B cell (primary cell): ENCODE data around the gene RARB. TPM values are rescaled to one million over a fixed set of nuclear protein-coding genes. Genes with fewer than 3 reads are reported as not detected.

ENCODE experiments used
- ATAC-seq: fragments of 200-7000 bp; cut with Tn5 transposase; one replicate; pipeline ENCODE4 v1.10.0; 2021; ENCODE audit warnings: low read depth, mild to moderate bottlenecking, moderate number of reproducible peaks, moderate library complexity
- CTCF ChIA-PET: fragments of 350-600 bp; sonication (Branson Sonifier 250); formaldehyde crosslinking; loops from one replicate; lab custom pipeline; 2021; ENCODE audit warnings: antibody characterized with exemption, inconsistent platforms; lab: Charles Lee
- POLR2A ChIA-PET: fragments of 350-600 bp; sonication (Branson Sonifier 250); formaldehyde crosslinking; loops from one replicate; lab custom pipeline; 2021; ENCODE audit warnings: antibody characterized with exemption; lab: Charles Lee
- DNase-seq: peaks from one replicate; pipeline ENCODE4 v3.0.0; 2013
- H2AFZ ChIP-seq: 2 replicates; pipeline ENCODE4 v1.6.1; 2012; ENCODE audit warnings: mild to moderate bottlenecking, low read depth, low read length; ENCODE audit not compliant: insufficient read depth, poor library complexity, severe bottlenecking
- H3K27ac ChIP-seq, 2 donors: 1 replicate in 1 of 2; 2 replicates in 1 of 2; pipeline ENCODE4 v1.5.1; 2012 to 2013; ENCODE audit warnings: low read length in 2 of 2, mild to moderate bottlenecking in 2 of 2, moderate library complexity in 1 of 2
- H3K27me3 ChIP-seq, 4 experiments: fragments of 200-600 bp in 1 of 4; sonication (generic) in 1 of 4; replicated peaks in 1 of 4; 1 replicate in 2 of 4; 2 replicates in 2 of 4; pipeline versions ENCODE4 v1.6.1 to v1.7.0; 2013 to 2016; ENCODE audit warnings: low read length in 3 of 4, mild to moderate bottlenecking in 2 of 4, mixed read lengths in 1 of 4, moderate library complexity in 1 of 4; ENCODE audit not compliant: insufficient read depth in 4 of 4, control insufficient read depth in 3 of 4; ENCODE audit errors: control extremely low read depth in 1 of 4
- H3K36me3 ChIP-seq, 2 experiments: replicated peaks in 1 of 2; 1 replicate in 1 of 2; 2 replicates in 1 of 2; pipeline versions ENCODE4 v1.6.1 to v1.7.1; 2013; ENCODE audit warnings: low read length in 1 of 2; ENCODE audit not compliant: insufficient read depth in 2 of 2, control insufficient read depth in 1 of 2; ENCODE audit errors: control extremely low read depth in 1 of 2, extremely low read depth in 1 of 2
- H3K4me1 ChIP-seq, 2 donors: fragments of 200-600 bp in 1 of 2; sonication (generic) in 1 of 2; 1 replicate in 1 of 2; 2 replicates in 1 of 2; pipeline versions ENCODE4 v1.5.1 to v1.6.1; 2013 to 2017; ENCODE audit warnings: low read length in 2 of 2; ENCODE audit not compliant: control insufficient read depth in 2 of 2, insufficient read depth in 2 of 2
- H3K4me2 ChIP-seq: replicated peaks from 2 replicates; pipeline ENCODE3; 2012; ENCODE audit warnings: mild to moderate bottlenecking, low read depth, low read length; ENCODE audit not compliant: poor library complexity, severe bottlenecking
- H3K4me3 ChIP-seq, 5 experiments: fragments of 200-600 bp in 1 of 5; sonication (generic) in 1 of 5; 1 replicate in 3 of 5; 2 replicates in 2 of 5; pipeline versions ENCODE4 v1.5.1 to v1.7.0; 2011 to 2016; ENCODE audit warnings: low read length in 4 of 5, mild to moderate bottlenecking in 4 of 5, low read depth in 2 of 5, control low read depth in 1 of 5, moderate library complexity in 1 of 5; ENCODE audit not compliant: insufficient read depth in 1 of 5; ENCODE audit errors: control extremely low read depth in 1 of 5, extremely low read depth in 1 of 5
- H3K79me2 ChIP-seq: fragments of 200-600 bp; sonication (generic); one replicate; pipeline ENCODE4 v1.6.0; 2016; ENCODE audit warnings: low read length; ENCODE audit not compliant: control insufficient read depth, insufficient read depth
- H3K9ac ChIP-seq: fragments of 200-600 bp; sonication (generic); 2 replicates; pipeline ENCODE4 v1.6.1; 2017; ENCODE audit warnings: mild to moderate bottlenecking, low read length, moderate library complexity
- H3K9me3 ChIP-seq, 3 donors: one replicate each; pipeline versions ENCODE4 v1.6.1 to v1.7.1; 2013; ENCODE audit warnings: low read length in 2 of 3; ENCODE audit not compliant: control insufficient read depth in 2 of 3, insufficient read depth in 1 of 3; ENCODE audit errors: control extremely low read depth in 1 of 3
- H4K20me1 ChIP-seq: 2 replicates; pipeline ENCODE4 v1.6.0; 2012; ENCODE audit warnings: mild to moderate bottlenecking, low read length; ENCODE audit not compliant: insufficient read depth, control insufficient read depth, poor library complexity, severe bottlenecking
- H3K27ac Mint-ChIP-seq: one replicate; pipeline ENCODE4 v1.8.0; 2021; ENCODE audit warnings: mixed read lengths
- H3K27me3 Mint-ChIP-seq: one replicate; pipeline ENCODE4 v1.8.0; 2021; ENCODE audit warnings: mixed read lengths
- H3K4me1 Mint-ChIP-seq: one replicate; pipeline ENCODE4 v1.8.0; 2021; ENCODE audit warnings: mixed read lengths
- H3K4me3 Mint-ChIP-seq: one replicate; pipeline ENCODE4 v1.8.0; 2021; ENCODE audit warnings: mixed read lengths
- H3K9me3 Mint-ChIP-seq: one replicate; pipeline ENCODE4 v1.8.0; 2022; ENCODE audit warnings: mixed read lengths; ENCODE audit not compliant: insufficient read depth
- EZH2 ChIP-seq: IDR thresholded peaks from 2 replicates; pipeline ENCODE4 v1.6.1; 2012; ENCODE audit warnings: borderline replicate concordance, low read depth, mild to moderate bottlenecking, moderate library complexity, low read length; ENCODE audit not compliant: insufficient read depth, poor library complexity, severe bottlenecking
- WGBS: methylation state at CpG from one replicate; pipeline ENCODE4 v1.1.5; 2013; ENCODE audit warnings: missing lambda C conversion rate; ENCODE audit not compliant: insufficient coverage; 5-methylcytosine and 5-hydroxymethylcytosine counted together
- intact Hi-C: fragments of 100-400 bp; cut with micrococcal nuclease; formaldehyde crosslinking; loops from one replicate; pipeline ENCODE4 v1.10.0; 2022
- polyA plus RNA-seq: library from polyadenylated mRNA; depleted of rRNA; stranded (reverse); fragments of >200 nt; gene quantifications from 2 replicates; pipeline ENCODE4 v1.2.3, GENCODE V29; 2012
- total RNA-seq, 2 donors: library from RNA; stranded (reverse); fragments of 120-200 nt in 1 of 2; gene quantifications; 1 replicate in 1 of 2; 2 replicates in 1 of 2; pipeline versions ENCODE4 v1.2.3 to v1.2.4, GENCODE V29; 2013 to 2022
- TF ChIP-seq, protein P1 (sequence below): fragments of 200-600 bp; IDR thresholded peaks from one replicate; pipeline ENCODE4 v1.8.0; 2022; ENCODE audit warnings: antibody characterized with exemption, mild to moderate bottlenecking

The RARB gene
- total and polyA plus RNA-seq, 2 donors (not counting 1 experiment from before 2014, with no cell fraction given): not detected

DNA sequence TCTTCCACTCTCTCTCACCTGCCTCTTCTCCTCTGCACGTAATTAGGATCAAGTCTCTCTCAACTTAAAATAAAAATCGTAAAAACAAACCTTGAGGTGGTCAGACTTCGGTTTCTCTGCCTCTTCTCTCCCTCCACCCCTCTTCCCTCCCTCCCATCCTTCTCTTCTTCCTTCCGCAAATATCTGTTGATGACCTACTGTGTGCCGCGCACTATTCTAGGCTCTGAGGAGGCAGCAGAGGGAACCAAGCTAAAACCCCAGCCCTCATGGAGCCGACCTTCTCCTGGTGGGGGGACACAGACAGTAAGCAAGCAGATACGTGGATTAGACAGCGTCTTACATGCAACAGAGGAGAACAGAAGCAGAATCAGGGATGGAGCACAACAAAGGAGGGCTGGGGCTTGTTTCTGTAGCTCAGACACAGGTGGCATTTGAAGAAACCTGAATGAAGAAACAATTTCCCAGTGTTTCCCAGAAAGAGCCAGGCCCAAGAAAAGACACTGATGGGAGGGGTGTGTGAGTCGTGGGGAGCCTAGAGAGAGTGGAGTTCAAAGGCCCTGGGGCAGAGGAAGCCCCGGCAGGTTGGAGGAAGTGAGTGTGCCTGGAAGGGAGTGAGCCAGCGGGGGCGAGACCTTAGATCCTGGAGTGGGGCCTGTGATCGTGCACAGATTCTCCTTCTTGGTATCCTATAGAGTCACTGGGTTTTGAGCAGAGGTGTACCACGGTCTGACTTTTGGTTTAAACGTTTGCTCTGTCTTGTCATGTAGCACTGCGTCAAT, 156.1 kb downstream of the RARB start:
- Histone ChIP-seq H3K79me2 (no peaks in the 10 kb centered on the region), H3K9ac (no peak overlapping the region), H3K9me3 (no peaks in the 10 kb centered on the region), H3K4me3 (no peak overlapping the region), H3K27ac (no peak overlapping the region), H3K27me3 (no peaks in the 10 kb centered on the region), H3K36me3 (no peaks in the 10 kb centered on the region), H4K20me1 (no peaks in the 10 kb centered on the region), H3K4me2 (no peak overlapping the region), H3K4me1 (no peaks in the 10 kb centered on the region), H2AFZ (no peak overlapping the region)
- DNase-seq (no peak), ATAC-seq (no peak)
- ChIA-PET CTCF (no interaction called here), POLR2A (no interaction called here)
- Mint-ChIP-seq H3K4me1 (no peaks in the 10 kb centered on the region), H3K9me3 (no peaks in the 10 kb centered on the region), H3K27me3 (peaks cover 5% of the 10 kb centered on the region), H3K4me3 (no peak overlapping the region), H3K27ac (no peak overlapping the region)
- intact Hi-C loops: no loop called here
- WGBS: 91% methylated on average over 15 of the region's 17 CpGs
- TF ChIP-seq, protein P1, sequence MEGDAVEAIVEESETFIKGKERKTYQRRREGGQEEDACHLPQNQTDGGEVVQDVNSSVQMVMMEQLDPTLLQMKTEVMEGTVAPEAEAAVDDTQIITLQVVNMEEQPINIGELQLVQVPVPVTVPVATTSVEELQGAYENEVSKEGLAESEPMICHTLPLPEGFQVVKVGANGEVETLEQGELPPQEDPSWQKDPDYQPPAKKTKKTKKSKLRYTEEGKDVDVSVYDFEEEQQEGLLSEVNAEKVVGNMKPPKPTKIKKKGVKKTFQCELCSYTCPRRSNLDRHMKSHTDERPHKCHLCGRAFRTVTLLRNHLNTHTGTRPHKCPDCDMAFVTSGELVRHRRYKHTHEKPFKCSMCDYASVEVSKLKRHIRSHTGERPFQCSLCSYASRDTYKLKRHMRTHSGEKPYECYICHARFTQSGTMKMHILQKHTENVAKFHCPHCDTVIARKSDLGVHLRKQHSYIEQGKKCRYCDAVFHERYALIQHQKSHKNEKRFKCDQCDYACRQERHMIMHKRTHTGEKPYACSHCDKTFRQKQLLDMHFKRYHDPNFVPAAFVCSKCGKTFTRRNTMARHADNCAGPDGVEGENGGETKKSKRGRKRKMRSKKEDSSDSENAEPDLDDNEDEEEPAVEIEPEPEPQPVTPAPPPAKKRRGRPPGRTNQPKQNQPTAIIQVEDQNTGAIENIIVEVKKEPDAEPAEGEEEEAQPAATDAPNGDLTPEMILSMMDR: no peak

DNA sequence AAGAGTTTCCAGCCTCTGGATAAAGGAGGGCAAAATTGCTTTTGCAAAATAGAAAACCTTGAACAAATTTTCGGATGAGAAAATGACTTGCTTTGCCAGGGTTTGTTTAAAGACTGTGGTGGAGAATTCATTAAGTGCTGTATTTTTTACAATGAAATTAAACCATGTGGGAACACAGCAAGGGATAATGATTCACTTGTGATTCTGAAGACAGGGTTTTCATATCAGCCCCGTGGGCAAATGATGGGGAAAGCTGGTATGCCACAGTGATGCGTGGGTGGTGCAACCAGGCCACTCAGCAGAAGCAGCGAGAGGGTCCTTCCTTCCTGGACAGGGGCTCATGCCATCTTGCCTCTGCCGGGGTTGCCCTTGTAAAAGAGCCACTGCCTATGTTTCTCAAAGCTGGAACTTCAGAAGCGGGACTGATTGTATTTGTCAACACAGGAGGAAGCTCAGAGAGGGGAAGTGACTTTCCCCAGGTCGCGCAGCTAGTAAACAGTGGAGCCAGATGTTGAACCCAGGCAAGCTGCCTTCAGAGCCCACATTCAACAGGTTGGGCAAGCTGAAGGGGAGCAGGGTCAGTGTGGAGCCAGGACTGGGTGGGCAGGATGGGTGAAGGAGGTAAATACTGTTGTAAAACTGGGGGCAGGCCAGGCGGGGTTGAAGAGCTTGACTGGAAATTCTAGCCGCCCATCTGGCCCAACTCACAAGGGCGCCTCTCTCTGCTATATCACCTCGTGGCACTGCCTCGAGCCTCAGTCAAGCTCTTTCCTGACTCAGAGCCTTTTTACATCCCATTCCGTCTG, 157.5 kb downstream of the RARB start:
- H3K9me3 Mint-ChIP-seq: no peaks in the 10 kb centered on the region
- no peak overlapping the region for H3K27ac Mint-ChIP-seq
- H3K4me2 ChIP-seq: no peak overlapping the region
- no peaks in the 10 kb centered on the region for H4K20me1 ChIP-seq
- H3K79me2 ChIP-seq: no peaks in the 10 kb centered on the region
- H3K27me3 Mint-ChIP-seq: peaks cover 5% of the 10 kb centered on the region
- intact Hi-C loops: no loop called here
- 91% methylated on average over 14 of the region's 14 CpGs for WGBS
- no peak overlapping the region for H2AFZ ChIP-seq
- ChIA-PET CTCF (interaction anchor here (1.1 to 1.5 kb wide), 2 partner anchors 8 to 10 kb away, joined by 3 to 4 read pairs; no protein-coding TSS in a partner anchor), POLR2A (no interaction called here)
- no peak overlapping the region for H3K4me3 Mint-ChIP-seq
- TF ChIP-seq EZH2: no peak
- TF ChIP-seq, protein P1: no peak
- no peaks in the 10 kb centered on the region for H3K4me1 ChIP-seq
- no peaks in the 10 kb centered on the region for H3K27me3 ChIP-seq
- H3K27ac ChIP-seq: no peak overlapping the region
- no peaks in the 10 kb centered on the region for H3K4me1 Mint-ChIP-seq
- no peaks in the 10 kb centered on the region for H3K36me3 ChIP-seq
- H3K9me3 ChIP-seq: no peaks in the 10 kb centered on the region
- ATAC-seq: no peak
- DNase-seq: no peak
- no peak overlapping the region for H3K4me3 ChIP-seq
- no peak overlapping the region for H3K9ac ChIP-seq
